Measurements from ENCODE around the gene MKRN2.

DNA sequence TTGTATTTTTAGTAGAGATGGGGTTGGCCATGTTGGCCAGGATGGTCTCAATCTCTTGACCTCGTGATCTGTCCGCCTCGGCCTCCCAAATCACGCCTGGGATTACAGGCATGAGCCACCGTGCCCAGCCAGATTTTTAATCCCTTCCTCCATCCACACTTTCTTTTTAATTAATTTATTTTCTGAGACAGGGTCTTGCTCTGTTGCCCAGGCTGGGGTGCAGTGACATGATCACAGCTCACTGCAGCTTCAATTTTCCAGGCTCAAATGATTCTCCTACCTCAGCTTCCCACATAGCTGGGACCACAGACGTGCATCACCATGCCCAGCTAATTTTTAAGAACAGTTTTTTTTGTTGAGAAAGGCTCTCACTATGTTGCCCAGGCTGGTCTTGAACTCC, 63.4 kb downstream of the MKRN2 start:
- TF ChIP-seq, protein P1, sequence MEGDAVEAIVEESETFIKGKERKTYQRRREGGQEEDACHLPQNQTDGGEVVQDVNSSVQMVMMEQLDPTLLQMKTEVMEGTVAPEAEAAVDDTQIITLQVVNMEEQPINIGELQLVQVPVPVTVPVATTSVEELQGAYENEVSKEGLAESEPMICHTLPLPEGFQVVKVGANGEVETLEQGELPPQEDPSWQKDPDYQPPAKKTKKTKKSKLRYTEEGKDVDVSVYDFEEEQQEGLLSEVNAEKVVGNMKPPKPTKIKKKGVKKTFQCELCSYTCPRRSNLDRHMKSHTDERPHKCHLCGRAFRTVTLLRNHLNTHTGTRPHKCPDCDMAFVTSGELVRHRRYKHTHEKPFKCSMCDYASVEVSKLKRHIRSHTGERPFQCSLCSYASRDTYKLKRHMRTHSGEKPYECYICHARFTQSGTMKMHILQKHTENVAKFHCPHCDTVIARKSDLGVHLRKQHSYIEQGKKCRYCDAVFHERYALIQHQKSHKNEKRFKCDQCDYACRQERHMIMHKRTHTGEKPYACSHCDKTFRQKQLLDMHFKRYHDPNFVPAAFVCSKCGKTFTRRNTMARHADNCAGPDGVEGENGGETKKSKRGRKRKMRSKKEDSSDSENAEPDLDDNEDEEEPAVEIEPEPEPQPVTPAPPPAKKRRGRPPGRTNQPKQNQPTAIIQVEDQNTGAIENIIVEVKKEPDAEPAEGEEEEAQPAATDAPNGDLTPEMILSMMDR (IDR thresholded peaks at IDR 0.05): no peak
- TF ChIP-seq EP300 (IDR thresholded peaks at IDR 0.05) (no peak), POLR2A (IDR thresholded peaks at IDR 0.05) (no peak)
